Cardiac fibroblast (primary cell): ENCODE results near the gene GNG7.
"Not testable (repeated sequence)": the region's sequence is repeated elsewhere in the genome, so short reads cannot be mapped to it uniquely, and the experiment has no call there.

Experiments
- DNase-seq, 2 donors: peaks; one replicate each; pipeline versions ENCODE4 v3.0.0 to v3.0.0-alpha.2; 2010; ENCODE audit warnings: low read depth in 2 of 2
- H3K4me3 ChIP-seq, 2 donors: replicated peaks in 1 of 2; 1 replicate in 1 of 2; 2 replicates in 1 of 2; pipeline ENCODE4 v1.5.1; 2011; ENCODE audit warnings: low read depth in 2 of 2, low read length in 2 of 2, mild to moderate bottlenecking in 2 of 2, moderate library complexity in 1 of 2
- TF ChIP-seq, protein P1 (sequence below): IDR thresholded peaks from one replicate; pipeline ENCODE4 v1.5.1; 2011; ENCODE audit warnings: low read depth, mild to moderate bottlenecking, low read length, inconsistent platforms

Gene GNG7

GRCh38 chr19:2542341-2543069, 160.0 kb downstream of the GNG7 start:
- TF ChIP-seq, protein P1, sequence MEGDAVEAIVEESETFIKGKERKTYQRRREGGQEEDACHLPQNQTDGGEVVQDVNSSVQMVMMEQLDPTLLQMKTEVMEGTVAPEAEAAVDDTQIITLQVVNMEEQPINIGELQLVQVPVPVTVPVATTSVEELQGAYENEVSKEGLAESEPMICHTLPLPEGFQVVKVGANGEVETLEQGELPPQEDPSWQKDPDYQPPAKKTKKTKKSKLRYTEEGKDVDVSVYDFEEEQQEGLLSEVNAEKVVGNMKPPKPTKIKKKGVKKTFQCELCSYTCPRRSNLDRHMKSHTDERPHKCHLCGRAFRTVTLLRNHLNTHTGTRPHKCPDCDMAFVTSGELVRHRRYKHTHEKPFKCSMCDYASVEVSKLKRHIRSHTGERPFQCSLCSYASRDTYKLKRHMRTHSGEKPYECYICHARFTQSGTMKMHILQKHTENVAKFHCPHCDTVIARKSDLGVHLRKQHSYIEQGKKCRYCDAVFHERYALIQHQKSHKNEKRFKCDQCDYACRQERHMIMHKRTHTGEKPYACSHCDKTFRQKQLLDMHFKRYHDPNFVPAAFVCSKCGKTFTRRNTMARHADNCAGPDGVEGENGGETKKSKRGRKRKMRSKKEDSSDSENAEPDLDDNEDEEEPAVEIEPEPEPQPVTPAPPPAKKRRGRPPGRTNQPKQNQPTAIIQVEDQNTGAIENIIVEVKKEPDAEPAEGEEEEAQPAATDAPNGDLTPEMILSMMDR: no peak
- H3K4me3 ChIP-seq: no peak overlapping the region
- peak in 1 of 2 donors; percentile 63 for DNase-seq

DNA sequence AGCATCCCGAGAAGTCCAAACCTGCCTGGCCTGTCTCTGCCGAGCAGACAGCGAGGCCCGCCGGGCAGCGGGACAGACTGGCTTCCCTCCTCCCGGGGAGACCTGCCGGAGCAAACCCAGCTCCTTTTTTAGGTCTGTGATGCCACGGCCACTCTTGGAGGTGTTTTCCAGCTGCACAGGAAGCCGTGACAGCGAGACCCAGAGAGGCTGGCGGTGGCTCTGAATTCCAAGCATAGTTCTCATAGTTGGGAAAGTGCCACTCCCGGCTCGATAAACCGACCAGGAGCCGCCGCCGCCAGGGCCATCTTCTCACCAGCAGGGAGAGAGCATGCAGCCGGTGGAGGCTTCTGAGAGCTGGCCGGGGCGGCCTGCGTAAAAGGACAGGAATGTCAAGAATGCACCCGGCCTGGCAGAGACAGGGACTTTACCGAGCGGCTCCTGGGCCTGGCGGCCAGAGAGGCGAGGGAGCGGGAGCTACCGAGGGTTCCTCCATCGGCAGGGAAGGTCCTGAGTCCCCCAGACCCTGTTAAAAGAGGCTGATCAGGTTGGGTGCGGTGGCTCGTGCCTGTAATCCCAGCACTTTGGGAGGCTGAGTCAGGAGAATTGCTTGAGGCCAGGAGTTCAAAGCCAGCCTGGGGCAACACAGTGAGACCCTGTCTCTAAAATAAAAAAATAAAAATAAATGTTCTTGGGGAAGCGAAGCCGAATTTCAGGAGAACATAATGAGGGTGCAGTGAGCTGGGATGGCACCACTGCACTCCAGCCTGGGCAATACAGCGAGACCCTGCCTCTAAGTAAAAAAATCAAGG, 161.6 kb downstream of the GNG7 start:
- DNase-seq: peak; percentile 99
- peak overlapping the region in 1 of 2 donors; percentile 34 for H3K4me3 ChIP-seq
- TF ChIP-seq, protein P1: peak; percentile 51

GRCh38 chr19:2540251-2540645, 162.2 kb downstream of the GNG7 start:
- TF ChIP-seq, protein P1: no peak
- H3K4me3 ChIP-seq: peak overlapping the region in 1 of 2 donors; percentile 34
- no peak for DNase-seq

GRCh38 chr19:2538096-2538757, 164.3 kb downstream of the GNG7 start:
- H3K4me3 ChIP-seq: no peak overlapping the region
- TF ChIP-seq, protein P1: no peak
- DNase-seq: no peak

DNA sequence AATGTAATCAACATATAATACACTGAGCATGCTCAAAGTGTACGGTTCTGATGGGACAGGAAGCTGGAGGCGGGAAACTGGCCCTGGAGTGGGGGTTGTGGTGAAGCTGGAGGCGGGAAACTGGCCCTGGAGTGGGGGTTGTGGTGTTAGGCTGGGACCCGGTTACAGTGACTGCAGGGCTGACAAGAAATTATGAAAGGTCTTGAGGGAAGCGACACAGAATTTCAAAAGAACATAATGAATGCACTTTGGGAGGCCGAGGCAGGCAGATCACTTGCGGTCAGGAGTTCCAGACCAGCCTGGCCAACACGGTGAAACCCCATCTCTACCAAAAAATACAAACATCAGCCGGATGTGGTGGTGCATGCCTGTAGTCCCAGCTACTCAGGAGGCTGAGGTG, 164.9 kb downstream of the GNG7 start:
- not testable (repeated sequence) for H3K4me3 ChIP-seq, DNase-seq

- TF ChIP-seq, protein P1: no peak
- DNase-seq: no peak
- H3K4me3 ChIP-seq: no peak overlapping the region
Observed at GRCh38 chr19:2536461-2536860, 166.0 kb downstream of the GNG7 start.
